ENCODE results near the gene ADGB.
"Not testable (repeated sequence)": the region's sequence is repeated elsewhere in the genome, so short reads cannot be mapped to it uniquely, and the experiment has no call there.

The ADGB gene

GRCh38 chr6:146770275-146770964 lies 171.6 kb downstream of the ADGB start:
- DNase-seq = no peak

- DNase-seq = peak; percentile 56
Measured at GRCh38 chr6:146770965-146771735, 172.4 kb downstream of the ADGB start.

GRCh38 chr6:146775220-146775619 lies 176.4 kb downstream of the ADGB start:
- DNase-seq = peak; percentile 18

GRCh38 chr6:146781836-146782235 lies 183.1 kb downstream of the ADGB start:
- DNase-seq = no peak

- DNase-seq = peak; percentile 46
Measured at GRCh38 chr6:146785001-146785585, 186.3 kb downstream of the ADGB start.

- DNase-seq = no peak
Measured at GRCh38 chr6:146787876-146788508, 189.2 kb downstream of the ADGB start.

- DNase-seq = no peak
Measured at GRCh38 chr6:146790561-146791091, 191.9 kb downstream of the ADGB start.

GRCh38 chr6:146791930-146792329 lies 193.2 kb downstream of the ADGB start:
- no peak for DNase-seq

GRCh38 chr6:146793218-146793617 lies 194.4 kb downstream of the ADGB start:
- DNase-seq = not testable (repeated sequence)

- DNase-seq = no peak
Measured at GRCh38 chr6:146795479-146796133, 196.8 kb downstream of the ADGB start.

GRCh38 chr6:146803167-146803566 lies 204.4 kb downstream of the ADGB start:
- DNase-seq = not testable (repeated sequence)

- DNase-seq = no peak
Measured at GRCh38 chr6:146803601-146804000, 204.8 kb downstream of the ADGB start.

- no peak for DNase-seq
Measured at GRCh38 chr6:146805546-146806325, 207.0 kb downstream of the ADGB start.

- not testable (repeated sequence) for DNase-seq
Measured at GRCh38 chr6:146809014-146809413, 210.2 kb downstream of the ADGB start.

GRCh38 chr6:146812811-146813321 lies 214.1 kb downstream of the ADGB start:
- DNase-seq = not testable (repeated sequence)

GRCh38 chr6:146813554-146813953 lies 214.8 kb downstream of the ADGB start:
- no peak for DNase-seq

GRCh38 chr6:146814148-146814750 lies 215.5 kb downstream of the ADGB start:
- no peak for DNase-seq

- DNase-seq = not testable (repeated sequence)
Measured at GRCh38 chr6:146815511-146816462, 217.0 kb downstream of the ADGB start.

GRCh38 chr6:146819596-146820320 lies 221.0 kb downstream of the ADGB start:
- no peak for DNase-seq
